ENCODE measurements around the gene ADCY7.
A peak's percentile ranks its signal among the peaks of the same experiment; 100 is the strongest.

ADCY7 gene

GRCh38 chr16:50360033-50360778, 93.9 kb downstream of the ADCY7 start:
- Histone ChIP-seq H2AFZ (ENCODE audit: insufficient read depth, low read length, poor library complexity) (no peak overlapping the region), H3K36me3 (ENCODE audit: control insufficient read depth in 1 of 2, insufficient read depth in 2 of 2, low read length in 2 of 2) (peaks cover 7 to 25% of the 10 kb centered on the region in 2 experiments), H3K4me1 (ENCODE audit: control insufficient read depth in 1 of 2, insufficient read depth in 2 of 2, low read length in 2 of 2) (peaks cover 0 to 2% of the 10 kb centered on the region in 2 experiments), H3K79me1 (ENCODE audit: low read length) (no peaks in the 10 kb centered on the region), H2BK120ac (ENCODE audit: insufficient read depth, low read length, poor library complexity) (no peak overlapping the region), H3K23ac (ENCODE audit: low read length) (no peak overlapping the region), H4K8ac (ENCODE audit: low read depth, low read length) (no peak overlapping the region), H3K4me2 (ENCODE audit: low read length) (peak overlapping the region; percentile 14), H3K9me3 (ENCODE audit: insufficient read depth, low read depth, low read length) (no peaks in the 10 kb centered on the region), H3K14ac (ENCODE audit: low read length) (no peak overlapping the region), H4K91ac (ENCODE audit: low read depth, low read length) (no peak overlapping the region), H3K4ac (ENCODE audit: low read depth, low read length) (no peak overlapping the region), H3K27me3 (ENCODE audit: insufficient read depth, low read length) (no peaks in the 10 kb centered on the region), H3K27ac (ENCODE audit: low read depth, low read length) (no peak overlapping the region), H3K18ac (ENCODE audit: low read length) (no peak overlapping the region), H4K12ac (ENCODE audit: low read depth, low read length) (no peak overlapping the region), H3K79me2 (ENCODE audit: control insufficient read depth, insufficient read depth, low read length, poor library complexity) (no peaks in the 10 kb centered on the region), H3K4me3 (ENCODE audit: low read depth, low read length) (no peak overlapping the region), H2BK12ac (ENCODE audit: low read length) (no peak overlapping the region), H2BK5ac (ENCODE audit: low read depth, low read length, poor library complexity) (no peak overlapping the region), H3K9ac (ENCODE audit: low read length) (no peak overlapping the region), H2AK5ac (ENCODE audit: low read length) (no peak overlapping the region)
- WGBS (ENCODE audit: extremely low coverage, insufficient coverage, insufficient read length) = no CpG with 5 or more reads among the region's 6 CpGs
- DNase-seq = peak; percentile 77 to 79

DNA sequence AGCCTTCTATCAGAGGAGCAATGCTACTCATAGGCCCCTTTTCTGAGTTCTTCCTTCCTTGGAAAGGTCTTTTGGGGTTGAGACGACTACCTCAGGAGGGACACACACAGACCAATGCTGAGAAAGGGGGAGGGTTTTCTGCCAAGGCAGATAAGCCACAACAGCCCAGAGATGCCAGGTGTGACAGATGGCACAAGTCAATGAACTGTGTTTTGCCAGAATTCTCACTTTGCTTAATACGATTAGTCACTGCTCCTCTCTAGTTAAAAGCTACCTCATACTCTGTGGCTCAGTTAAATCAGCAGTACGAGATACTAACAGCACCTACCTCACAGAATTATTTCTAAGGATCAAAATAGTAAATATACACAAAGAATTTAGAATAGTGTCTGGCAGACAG, 94.4 kb downstream of the ADCY7 start:
- no peak overlapping the region for H3K18ac ChIP-seq (ENCODE audit: low read length)
- no peaks in the 10 kb centered on the region for H3K9me3 ChIP-seq (ENCODE audit: insufficient read depth, low read depth, low read length)
- H4K8ac ChIP-seq (ENCODE audit: low read depth, low read length) = no peak overlapping the region
- H2BK5ac ChIP-seq (ENCODE audit: low read depth, low read length, poor library complexity) = no peak overlapping the region
- H2BK120ac ChIP-seq (ENCODE audit: insufficient read depth, low read length, poor library complexity) = no peak overlapping the region
- H2AFZ ChIP-seq (ENCODE audit: insufficient read depth, low read length, poor library complexity) = no peak overlapping the region
- no peak overlapping the region for H3K27ac ChIP-seq (ENCODE audit: low read depth, low read length)
- peaks cover 0 to 2% of the 10 kb centered on the region in 2 experiments for H3K4me1 ChIP-seq (ENCODE audit: control insufficient read depth in 1 of 2, insufficient read depth in 2 of 2, low read length in 2 of 2)
- H2BK12ac ChIP-seq (ENCODE audit: low read length) = no peak overlapping the region
- no peaks in the 10 kb centered on the region for H3K79me1 ChIP-seq (ENCODE audit: low read length)
- DNase-seq = no peak
- no CpG with 5 or more reads among the region's 3 CpGs for whole genome bisulfite sequencing (ENCODE audit: extremely low coverage, insufficient coverage, insufficient read length)
- no peak overlapping the region for H3K23ac ChIP-seq (ENCODE audit: low read length)
- no peak overlapping the region for H3K4ac ChIP-seq (ENCODE audit: low read depth, low read length)
- no peak overlapping the region for H3K4me2 ChIP-seq (ENCODE audit: low read length)
- no peak overlapping the region for H3K9ac ChIP-seq (ENCODE audit: low read length)
- H4K12ac ChIP-seq (ENCODE audit: low read depth, low read length) = no peak overlapping the region
- H4K91ac ChIP-seq (ENCODE audit: low read depth, low read length) = no peak overlapping the region
- H3K4me3 ChIP-seq (ENCODE audit: low read depth, low read length) = no peak overlapping the region
- H2AK5ac ChIP-seq (ENCODE audit: low read length) = no peak overlapping the region
- no peaks in the 10 kb centered on the region for H3K79me2 ChIP-seq (ENCODE audit: control insufficient read depth, insufficient read depth, low read length, poor library complexity)
- H3K14ac ChIP-seq (ENCODE audit: low read length) = no peak overlapping the region
- H3K36me3 ChIP-seq (ENCODE audit: control insufficient read depth in 1 of 2, insufficient read depth in 2 of 2, low read length in 2 of 2) = peaks cover 7 to 25% of the 10 kb centered on the region in 2 experiments
- no peaks in the 10 kb centered on the region for H3K27me3 ChIP-seq (ENCODE audit: insufficient read depth, low read length)

GRCh38 chr16:50363656-50364055, 97.3 kb downstream of the ADCY7 start:
- no peak overlapping the region for H2BK120ac ChIP-seq (ENCODE audit: insufficient read depth, low read length, poor library complexity)
- H3K9me3 ChIP-seq (ENCODE audit: insufficient read depth, low read depth, low read length) = no peaks in the 10 kb centered on the region
- H3K79me1 ChIP-seq (ENCODE audit: low read length) = peaks cover 3% of the 10 kb centered on the region
- peaks cover 5% of the 10 kb centered on the region for H3K79me2 ChIP-seq (ENCODE audit: control insufficient read depth, insufficient read depth, low read length, poor library complexity)
- H3K36me3 ChIP-seq (ENCODE audit: control insufficient read depth in 1 of 2, insufficient read depth in 2 of 2, low read length in 2 of 2) = peaks cover 4 to 21% of the 10 kb centered on the region in 2 experiments
- no peak overlapping the region for H2AK5ac ChIP-seq (ENCODE audit: low read length)
- no peaks in the 10 kb centered on the region for H3K27me3 ChIP-seq (ENCODE audit: insufficient read depth, low read length)
- H4K12ac ChIP-seq (ENCODE audit: low read depth, low read length) = no peak overlapping the region
- H3K27ac ChIP-seq (ENCODE audit: low read depth, low read length) = no peak overlapping the region
- no peak overlapping the region for H2AFZ ChIP-seq (ENCODE audit: insufficient read depth, low read length, poor library complexity)
- H3K14ac ChIP-seq (ENCODE audit: low read length) = no peak overlapping the region
- peak in 1 of 2 donors; percentile 15 for DNase-seq
- no peak overlapping the region for H4K8ac ChIP-seq (ENCODE audit: low read depth, low read length)
- H3K18ac ChIP-seq (ENCODE audit: low read length) = no peak overlapping the region
- H4K91ac ChIP-seq (ENCODE audit: low read depth, low read length) = no peak overlapping the region
- WGBS (ENCODE audit: extremely low coverage, insufficient coverage, insufficient read length) = no CpG with 5 or more reads among the region's 10 CpGs
- H2BK5ac ChIP-seq (ENCODE audit: low read depth, low read length, poor library complexity) = no peak overlapping the region
- no peak overlapping the region for H3K9ac ChIP-seq (ENCODE audit: low read length)
- H2BK12ac ChIP-seq (ENCODE audit: low read length) = no peak overlapping the region
- H3K23ac ChIP-seq (ENCODE audit: low read length) = no peak overlapping the region
- no peak overlapping the region for H3K4me2 ChIP-seq (ENCODE audit: low read length)
- peaks cover 0 to 2% of the 10 kb centered on the region in 2 experiments for H3K4me1 ChIP-seq (ENCODE audit: control insufficient read depth in 1 of 2, insufficient read depth in 2 of 2, low read length in 2 of 2)
- H3K4me3 ChIP-seq (ENCODE audit: low read depth, low read length) = no peak overlapping the region
- H3K4ac ChIP-seq (ENCODE audit: low read depth, low read length) = no peak overlapping the region

- H3K4me1 ChIP-seq (ENCODE audit: control insufficient read depth in 1 of 2, insufficient read depth in 2 of 2, low read length in 2 of 2) = no peaks in the 10 kb centered on the region
- no peak overlapping the region for H3K23ac ChIP-seq (ENCODE audit: low read length)
- H3K27me3 ChIP-seq (ENCODE audit: insufficient read depth, low read length) = no peaks in the 10 kb centered on the region
- peaks cover 4 to 17% of the 10 kb centered on the region in 2 experiments for H3K36me3 ChIP-seq (ENCODE audit: control insufficient read depth in 1 of 2, insufficient read depth in 2 of 2, low read length in 2 of 2)
- DNase-seq = no peak
- H3K18ac ChIP-seq (ENCODE audit: low read length) = no peak overlapping the region
- WGBS (ENCODE audit: extremely low coverage, insufficient coverage, insufficient read length) = no CpG with 5 or more reads among the region's 2 CpGs
- H3K9me3 ChIP-seq (ENCODE audit: insufficient read depth, low read depth, low read length) = no peaks in the 10 kb centered on the region
- no peak overlapping the region for H4K91ac ChIP-seq (ENCODE audit: low read depth, low read length)
- H3K4ac ChIP-seq (ENCODE audit: low read depth, low read length) = no peak overlapping the region
- H4K8ac ChIP-seq (ENCODE audit: low read depth, low read length) = no peak overlapping the region
- no peak overlapping the region for H3K9ac ChIP-seq (ENCODE audit: low read length)
- peaks cover 3% of the 10 kb centered on the region for H3K79me1 ChIP-seq (ENCODE audit: low read length)
- H3K27ac ChIP-seq (ENCODE audit: low read depth, low read length) = no peak overlapping the region
- H3K14ac ChIP-seq (ENCODE audit: low read length) = no peak overlapping the region
- H2AK5ac ChIP-seq (ENCODE audit: low read length) = no peak overlapping the region
- H2AFZ ChIP-seq (ENCODE audit: insufficient read depth, low read length, poor library complexity) = no peak overlapping the region
- no peak overlapping the region for H3K4me3 ChIP-seq (ENCODE audit: low read depth, low read length)
- peaks cover 5% of the 10 kb centered on the region for H3K79me2 ChIP-seq (ENCODE audit: control insufficient read depth, insufficient read depth, low read length, poor library complexity)
- no peak overlapping the region for H2BK12ac ChIP-seq (ENCODE audit: low read length)
- no peak overlapping the region for H2BK5ac ChIP-seq (ENCODE audit: low read depth, low read length, poor library complexity)
- no peak overlapping the region for H3K4me2 ChIP-seq (ENCODE audit: low read length)
- H4K12ac ChIP-seq (ENCODE audit: low read depth, low read length) = no peak overlapping the region
- no peak overlapping the region for H2BK120ac ChIP-seq (ENCODE audit: insufficient read depth, low read length, poor library complexity)
Measured at GRCh38 chr16:50365791-50366575, 99.6 kb downstream of the ADCY7 start.

All from trophoblast cell (in vitro differentiated cells and primary cell).